HG03378 (cell line): Measurements from ENCODE around the gene PLAC1.

Experiments used
- ATAC-seq: cut with Tn5 transposase; IDR thresholded peaks from one replicate; pipeline ENCODE4 v1.9.1; 2021; ENCODE audit warnings: mild to moderate bottlenecking, moderate library complexity; ENCODE audit not compliant: unreplicated experiment

PLAC1 gene

GRCh38 chrX:134658002-134658759 is at the start of gene PLAC1:
TSS of gene PLAC1 (minus strand) at chrX:134658471. CDS start at chrX:134566682, 91,789 bp downstream.
- no peak for ATAC-seq

- no peak for ATAC-seq
Observed at GRCh38 chrX:134706138-134706537, 47.9 kb upstream of the PLAC1 start.

GRCh38 chrX:134695999-134696398 is 37.7 kb upstream of the PLAC1 start:
- no peak for ATAC-seq

- no peak for ATAC-seq
Observed at GRCh38 chrX:134694333-134695322, 36.4 kb upstream of the PLAC1 start.

GRCh38 chrX:134693644-134694043 is 35.4 kb upstream of the PLAC1 start:
- no peak for ATAC-seq

GRCh38 chrX:134692990-134693389 is 34.7 kb upstream of the PLAC1 start:
- no peak for ATAC-seq

GRCh38 chrX:134692233-134692632 is 34.0 kb upstream of the PLAC1 start:
- no peak for ATAC-seq

- ATAC-seq: no peak
Observed at GRCh38 chrX:134691453-134691852, 33.2 kb upstream of the PLAC1 start.

GRCh38 chrX:134688839-134689238 is 30.6 kb upstream of the PLAC1 start:
- no peak for ATAC-seq

GRCh38 chrX:134688031-134688823 is 30.0 kb upstream of the PLAC1 start:
- ATAC-seq: no peak

GRCh38 chrX:134685668-134686067 is 27.4 kb upstream of the PLAC1 start:
- no peak for ATAC-seq

GRCh38 chrX:134684956-134685355 is 26.7 kb upstream of the PLAC1 start:
- no peak for ATAC-seq

- ATAC-seq: no peak
Observed at GRCh38 chrX:134683351-134684005, 25.2 kb upstream of the PLAC1 start.

- no peak for ATAC-seq
Observed at GRCh38 chrX:134682081-134682480, 23.8 kb upstream of the PLAC1 start.

GRCh38 chrX:134679644-134680043 is 21.4 kb upstream of the PLAC1 start:
- no peak for ATAC-seq

GRCh38 chrX:134679221-134679620 is 20.9 kb upstream of the PLAC1 start:
- no peak for ATAC-seq

GRCh38 chrX:134677332-134677731 is 19.1 kb upstream of the PLAC1 start:
- ATAC-seq: no peak

- ATAC-seq: no peak
Observed at GRCh38 chrX:134676436-134676835, 18.2 kb upstream of the PLAC1 start.

- ATAC-seq: no peak
Observed at GRCh38 chrX:134673123-134673522, 14.9 kb upstream of the PLAC1 start.

- no peak for ATAC-seq
Observed at GRCh38 chrX:134672101-134672500, 13.8 kb upstream of the PLAC1 start.
